GM18505 (cell line): ENCODE measurements around the gene CFAP92.

Source experiments
- ATAC-seq: cut with Tn5 transposase; IDR thresholded peaks from one replicate; pipeline ENCODE4 v1.9.1; 2021; ENCODE audit not compliant: unreplicated experiment
- POLR2A ChIP-seq: IDR thresholded peaks from 4 replicates; pipeline ENCODE4 v1.6.1; 2011; ENCODE audit warnings: borderline replicate concordance; ENCODE audit not compliant: insufficient read depth, insufficient read length; ENCODE audit errors: extremely low read depth

The CFAP92 gene

GRCh38 chr3:128975276-128975675, 18.6 kb downstream of the CFAP92 start:
- TF ChIP-seq POLR2A, result no peak
- no peak for ATAC-seq

DNA sequence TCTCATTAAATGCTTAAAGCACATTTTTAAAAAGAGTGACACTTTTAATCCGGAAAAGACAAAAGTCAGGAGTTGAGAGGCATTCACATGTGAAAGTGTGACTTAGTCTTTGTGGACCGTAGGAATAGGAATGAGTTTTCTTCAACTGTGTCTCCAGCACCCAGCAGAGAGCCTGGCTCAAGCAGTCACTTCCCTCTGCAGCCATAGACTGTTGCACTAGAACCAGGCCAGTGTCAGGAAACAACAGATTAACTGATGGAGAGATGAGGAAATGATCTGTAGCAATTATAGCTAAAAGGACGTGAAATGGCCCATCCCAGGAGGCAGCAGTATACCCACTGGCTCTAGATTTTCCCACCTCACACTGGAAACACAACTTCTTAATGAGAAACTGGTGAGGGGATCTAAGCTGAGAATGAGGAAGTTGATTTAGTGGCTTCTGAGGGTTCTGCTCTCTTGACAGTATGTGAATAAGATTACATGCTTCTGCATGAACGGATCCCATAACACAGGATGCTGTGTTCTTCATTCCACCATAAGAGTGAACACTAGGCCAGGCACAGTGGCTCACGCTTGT, 19.8 kb downstream of the CFAP92 start:
- TF ChIP-seq POLR2A, result no peak
- no peak for ATAC-seq

GRCh38 chr3:128971421-128972100, 22.3 kb downstream of the CFAP92 start:
- TF ChIP-seq POLR2A, result no peak

GRCh38 chr3:128970740-128971047, 23.2 kb downstream of the CFAP92 start:
- no peak for ATAC-seq
- TF ChIP-seq POLR2A, result no peak

More at GRCh38 chr3:128971421-128972100, 22.3 kb downstream of the CFAP92 start:
- ATAC-seq, result no peak

DNA sequence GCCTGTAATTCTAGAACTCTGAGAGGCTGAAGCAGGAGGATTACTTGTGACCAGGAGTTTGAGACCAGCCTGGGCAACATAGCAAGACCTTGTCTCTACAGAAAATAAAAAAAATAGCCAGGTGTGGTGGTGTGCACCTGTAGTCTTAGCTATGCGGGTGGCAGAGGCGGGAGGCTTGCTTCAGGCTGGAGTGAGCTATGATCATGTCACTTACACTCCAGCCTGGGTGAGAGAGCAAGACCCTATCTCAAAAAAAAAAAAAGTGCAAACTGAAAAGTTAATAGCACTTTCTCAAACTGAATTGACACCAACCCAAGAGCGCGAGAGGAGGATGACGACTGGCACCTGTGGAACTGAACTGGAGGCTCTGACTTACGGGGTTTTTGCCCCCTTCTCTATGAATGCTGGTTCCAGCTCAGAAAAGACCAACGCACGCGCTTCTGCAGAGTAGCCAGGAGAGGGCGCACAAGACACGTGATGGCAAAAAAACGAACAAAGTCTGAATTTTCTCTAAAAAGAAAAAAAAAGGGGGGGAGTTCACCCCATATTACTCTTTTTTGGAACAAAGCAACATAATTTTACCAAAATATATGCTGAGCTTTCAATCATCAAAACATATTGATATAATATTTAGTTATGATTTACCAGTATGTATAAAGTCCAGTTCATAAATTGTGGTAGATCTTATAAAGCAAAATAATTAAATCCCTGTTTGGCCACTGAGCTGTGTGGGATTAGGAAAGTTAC, 23.7 kb downstream of the CFAP92 start:
- no peak for TF ChIP-seq POLR2A
- ATAC-seq, result no peak

DNA sequence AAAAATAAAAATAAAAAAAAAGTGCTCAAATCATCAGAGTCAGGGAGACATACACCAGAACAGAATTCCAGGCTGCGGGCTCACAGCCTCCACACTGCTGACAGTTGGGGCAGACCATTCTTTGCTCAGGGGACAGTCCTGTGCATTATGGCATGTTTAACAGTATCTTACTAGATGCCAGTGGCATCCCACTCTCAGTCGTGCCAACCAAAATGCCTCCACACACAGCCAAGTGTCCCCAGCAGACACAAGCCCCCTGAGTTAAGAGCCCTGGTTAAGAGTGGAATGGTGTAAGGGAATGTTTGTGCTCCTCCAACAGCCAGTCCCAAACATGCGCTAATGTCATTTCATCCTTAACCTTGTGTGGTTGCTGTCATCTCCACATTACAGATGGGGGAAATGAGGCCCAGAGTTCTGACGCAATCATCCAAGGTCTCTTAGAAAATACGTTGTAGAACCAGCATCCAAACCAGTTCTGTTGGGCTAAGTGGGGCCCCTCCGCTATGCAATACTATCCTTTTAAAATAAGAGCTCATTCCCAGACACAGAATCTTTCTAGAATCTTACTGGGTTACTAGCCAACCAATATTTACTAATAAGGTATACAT, 26.0 kb downstream of the CFAP92 start:
- no peak for TF ChIP-seq POLR2A
- ATAC-seq, result no peak

DNA sequence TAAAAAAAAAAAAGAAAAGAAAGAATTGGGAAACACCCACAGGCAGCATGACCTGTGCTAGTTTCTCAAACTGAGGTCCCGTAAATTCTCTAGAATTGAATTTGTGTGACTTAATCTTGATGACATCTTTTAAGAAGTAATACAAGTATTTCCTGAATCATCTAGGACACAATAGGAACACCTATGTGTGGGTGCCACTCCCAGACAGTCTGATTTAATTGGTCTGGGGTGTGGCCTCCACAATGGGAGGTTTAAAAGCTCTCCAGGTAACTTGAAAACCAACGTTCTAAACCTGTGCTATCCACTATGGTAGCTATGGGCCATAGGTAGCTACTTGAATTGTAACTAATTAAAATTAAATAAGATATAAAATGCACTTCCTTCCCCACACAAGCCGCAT, 28.1 kb downstream of the CFAP92 start:
- ATAC-seq, result no peak
- no peak for TF ChIP-seq POLR2A

DNA sequence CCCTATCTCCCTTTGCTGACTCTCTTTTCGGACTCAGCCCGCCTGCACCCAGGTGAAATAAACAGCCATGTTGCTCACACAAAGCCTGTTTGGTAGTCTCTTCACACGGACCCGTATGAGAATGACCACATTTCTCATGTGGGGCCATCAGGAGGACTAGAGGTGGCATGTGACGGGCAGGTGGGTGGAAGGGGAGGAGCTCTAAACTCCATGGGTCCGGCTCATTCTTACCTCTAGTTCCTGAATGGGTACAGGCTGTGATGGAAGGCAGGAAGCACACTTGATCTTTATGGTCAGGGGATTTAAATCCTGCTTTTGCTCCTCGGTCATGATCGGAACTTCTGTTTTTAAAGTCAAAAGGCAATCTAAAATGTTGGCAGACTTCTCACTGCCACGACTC, 28.6 kb downstream of the CFAP92 start:
- no peak for TF ChIP-seq POLR2A
- ATAC-seq, result no peak

GRCh38 chr3:128956440-128956839, 37.4 kb downstream of the CFAP92 start:
- ATAC-seq, result no peak
- no peak for TF ChIP-seq POLR2A

DNA sequence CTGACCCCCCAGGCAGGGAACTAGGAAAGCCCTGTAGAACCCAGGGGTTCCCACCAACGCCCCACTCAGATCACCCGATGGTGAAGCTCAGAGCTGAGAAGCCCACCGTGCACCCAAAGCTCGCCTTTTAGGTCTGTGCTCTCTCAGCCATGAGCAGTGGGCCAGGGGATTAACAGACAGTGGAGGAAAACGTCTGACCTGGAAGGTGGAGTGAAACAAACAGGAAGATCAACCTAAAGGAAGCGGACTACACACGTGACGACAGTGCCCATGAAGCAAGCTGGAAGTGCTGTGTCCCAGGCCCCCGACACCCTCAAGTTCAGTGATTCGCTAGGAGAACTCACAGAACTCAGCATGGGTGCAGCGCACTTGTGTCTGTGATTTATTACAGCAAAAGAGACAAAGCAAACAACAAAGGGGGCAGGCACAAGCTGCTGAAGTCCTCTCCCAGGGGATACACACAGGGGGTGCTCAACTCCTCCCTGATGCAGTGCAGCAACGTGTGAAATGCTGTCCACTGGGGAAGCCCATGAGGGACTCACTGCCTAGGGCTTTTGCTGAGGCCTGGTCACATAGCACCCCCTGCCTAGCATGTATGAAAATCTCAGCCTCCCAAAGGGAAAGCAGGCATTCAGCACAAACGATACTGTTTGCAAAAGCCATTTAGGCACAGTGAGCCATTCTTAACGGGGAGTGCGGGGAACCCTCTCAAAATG, 43.5 kb downstream of the CFAP92 start:
- no peak for ATAC-seq
- TF ChIP-seq POLR2A, result no peak

DNA sequence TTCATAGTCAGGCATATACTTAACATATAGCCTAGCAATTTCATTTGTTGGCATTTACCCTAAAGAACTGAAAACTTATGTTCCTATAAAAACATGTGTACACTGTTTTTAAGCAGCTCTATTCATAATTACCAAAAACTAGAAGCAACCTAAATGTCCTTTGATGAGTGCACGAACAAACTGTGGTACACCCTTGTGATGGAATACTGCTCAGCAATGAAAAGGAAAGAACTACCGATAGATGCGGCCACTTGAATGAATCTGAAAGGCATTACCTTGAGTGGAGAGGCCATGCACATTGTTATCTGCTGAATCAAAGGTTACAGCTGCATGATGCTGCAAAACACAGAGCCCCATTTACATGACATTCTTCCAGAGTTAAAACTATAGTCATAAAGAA, 44.7 kb downstream of the CFAP92 start:
- no peak for ATAC-seq
- TF ChIP-seq POLR2A, result no peak

- no peak for TF ChIP-seq POLR2A
- no peak for ATAC-seq
These were observed 47.5 kb downstream of the CFAP92 start for GRCh38 chr3:128946411-128946810.

DNA sequence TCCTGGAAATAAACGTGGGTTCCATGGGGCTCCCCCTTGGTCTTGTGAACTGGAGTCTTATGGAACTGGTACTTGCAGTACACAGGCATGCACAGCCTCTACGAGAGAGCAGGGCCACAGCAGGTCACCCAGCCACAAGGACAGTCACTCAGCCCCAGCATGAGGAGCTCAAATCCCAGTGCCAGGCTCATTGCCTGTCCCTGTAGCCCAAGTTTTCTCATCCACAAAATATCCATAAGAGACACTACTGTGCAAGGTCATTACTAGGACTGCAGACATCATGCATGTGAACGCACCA, 48.0 kb downstream of the CFAP92 start:
- ATAC-seq, result no peak

GRCh38 chr3:128945041-128945877, 48.6 kb downstream of the CFAP92 start:
- no peak for ATAC-seq
- no peak for TF ChIP-seq POLR2A

More for the DNA sequence above, 48.0 kb downstream of the CFAP92 start:
- TF ChIP-seq POLR2A, result no peak
